ENCODE measurements around the gene CPN2. TPM values are rescaled to one million over a fixed set of nuclear protein-coding genes. Genes with fewer than 3 reads are reported as not detected.

CPN2 gene
- total RNA-seq, 2 donors from 2014 or later = 0.15 TPM; not detected in 1

GRCh38 chr3:194333981-194334320, 17.2 kb downstream of the CPN2 start:
- Histone ChIP-seq H3K4me3 (peak overlapping the region; percentile 38), H3K4me1 (no peaks in the 10 kb centered on the region), H3K9ac (ENCODE audit: low read depth in 2 of 2, low read length in 2 of 2) (no peak overlapping the region)

GRCh38 chr3:194333212-194333980, 17.7 kb downstream of the CPN2 start:
- H3K27ac ChIP-seq = no peak overlapping the region
- H3K9me3 ChIP-seq = no peaks in the 10 kb centered on the region
- intact Hi-C loops (cut with DNase I) = loop anchor here (10.0 kb wide), 1 partner anchor 241 kb away; no protein-coding TSS in a partner anchor
- no peaks in the 10 kb centered on the region for H3K36me3 ChIP-seq
- no peaks in the 10 kb centered on the region for H3K4me1 ChIP-seq
- H3K4me3 ChIP-seq = peak overlapping the region; percentile 38
- TF ChIP-seq CTCF (IDR thresholded peaks at IDR 0.05) = peak; percentile 98
- H3K27me3 ChIP-seq = peaks cover 6% of the 10 kb centered on the region
- H3K9ac ChIP-seq (ENCODE audit: low read depth in 2 of 2, low read length in 2 of 2) = no peak overlapping the region
- peak; percentile 93 for DNase-seq

More at GRCh38 chr3:194333981-194334320, 17.2 kb downstream of the CPN2 start:
- DNase-seq = no peak
- H3K9me3 ChIP-seq = no peaks in the 10 kb centered on the region
- intact Hi-C loops (cut with DNase I) = loop anchor here (2.0 to 10.0 kb wide), 2 partner anchors 71 to 241 kb away; no protein-coding TSS in a partner anchor
- TF ChIP-seq CTCF (IDR thresholded peaks at IDR 0.05) = no peak
- H3K36me3 ChIP-seq = no peaks in the 10 kb centered on the region
- peaks cover 6% of the 10 kb centered on the region for H3K27me3 ChIP-seq
- no peak overlapping the region for H3K27ac ChIP-seq

- Histone ChIP-seq H3K27ac (no peak overlapping the region), H3K36me3 (no peaks in the 10 kb centered on the region), H3K9ac (ENCODE audit: low read depth in 2 of 2, low read length in 2 of 2) (no peak overlapping the region), H3K9me3 (no peaks in the 10 kb centered on the region), H3K4me1 (no peaks in the 10 kb centered on the region), H3K27me3 (peaks cover 6% of the 10 kb centered on the region), H3K4me3 (no peak overlapping the region)
- no peak for TF ChIP-seq CTCF (IDR thresholded peaks at IDR 0.05)
- intact Hi-C loops (cut with DNase I) = loop anchor here (10.0 kb wide), 1 partner anchor 242 kb away; no protein-coding TSS in a partner anchor
- DNase-seq = no peak
Measured at GRCh38 chr3:194332858-194333211, 18.3 kb downstream of the CPN2 start.

- no peak overlapping the region for H3K4me3 ChIP-seq
- intact Hi-C loops (cut with DNase I) = loop anchor here (10.0 kb wide), 1 partner anchor 244 kb away; no protein-coding TSS in a partner anchor
- H3K4me1 ChIP-seq = no peaks in the 10 kb centered on the region
- no peak overlapping the region for H3K27ac ChIP-seq
- TF ChIP-seq CTCF (IDR thresholded peaks at IDR 0.05) = no peak
- H3K27me3 ChIP-seq = peaks cover 6% of the 10 kb centered on the region
- H3K9me3 ChIP-seq = no peaks in the 10 kb centered on the region
- H3K36me3 ChIP-seq = no peaks in the 10 kb centered on the region
- H3K9ac ChIP-seq (ENCODE audit: low read depth in 2 of 2, low read length in 2 of 2) = no peak overlapping the region
- no peak for DNase-seq
Measured at GRCh38 chr3:194330579-194330978, 20.5 kb downstream of the CPN2 start.

GRCh38 chr3:194330160-194330559, 21.0 kb downstream of the CPN2 start:
- no peak overlapping the region for H3K4me3 ChIP-seq
- H3K27ac ChIP-seq = no peak overlapping the region
- no peak for TF ChIP-seq CTCF (IDR thresholded peaks at IDR 0.05)
- no peaks in the 10 kb centered on the region for H3K36me3 ChIP-seq
- DNase-seq = no peak
- H3K4me1 ChIP-seq = no peaks in the 10 kb centered on the region
- H3K9ac ChIP-seq (ENCODE audit: low read depth in 2 of 2, low read length in 2 of 2) = no peak overlapping the region
- no peaks in the 10 kb centered on the region for H3K9me3 ChIP-seq
- H3K27me3 ChIP-seq = peaks cover 6% of the 10 kb centered on the region
- intact Hi-C loops (cut with DNase I) = loop anchor here (10.0 kb wide), 1 partner anchor 245 kb away; no protein-coding TSS in a partner anchor

Measured in colonic mucosa (tissue), 4 donors.